HG03280 (cell line): ENCODE measurements around the gene PGBD5.
A peak's percentile ranks its signal among the peaks of the same experiment; 100 is the strongest.

Experiments used
- ATAC-seq: cut with Tn5 transposase; IDR thresholded peaks from one replicate; pipeline ENCODE4 v1.9.1; 2021; ENCODE audit warnings: mild to moderate bottlenecking, moderate library complexity; ENCODE audit not compliant: unreplicated experiment

The PGBD5 gene

DNA sequence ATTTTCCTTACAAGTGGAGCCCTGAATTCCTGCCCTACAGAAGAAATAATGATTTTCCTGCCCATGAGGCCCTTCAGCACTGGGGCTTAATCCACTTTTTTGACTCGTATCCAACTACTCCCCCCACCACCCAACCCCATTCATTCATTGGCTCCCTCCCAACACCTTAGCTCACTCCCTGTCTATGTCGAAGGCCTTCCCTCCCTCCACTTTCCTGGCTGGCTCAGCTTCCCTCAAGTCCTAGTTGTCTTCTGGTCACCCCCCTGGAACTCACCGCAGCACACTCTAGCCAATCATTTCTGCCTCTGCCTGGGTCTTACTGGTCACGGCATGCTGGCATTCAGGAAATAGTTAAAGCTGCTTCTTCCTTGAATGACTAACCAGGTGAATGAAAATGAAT, 118.9 kb downstream of the PGBD5 start:
- no peak for ATAC-seq

DNA sequence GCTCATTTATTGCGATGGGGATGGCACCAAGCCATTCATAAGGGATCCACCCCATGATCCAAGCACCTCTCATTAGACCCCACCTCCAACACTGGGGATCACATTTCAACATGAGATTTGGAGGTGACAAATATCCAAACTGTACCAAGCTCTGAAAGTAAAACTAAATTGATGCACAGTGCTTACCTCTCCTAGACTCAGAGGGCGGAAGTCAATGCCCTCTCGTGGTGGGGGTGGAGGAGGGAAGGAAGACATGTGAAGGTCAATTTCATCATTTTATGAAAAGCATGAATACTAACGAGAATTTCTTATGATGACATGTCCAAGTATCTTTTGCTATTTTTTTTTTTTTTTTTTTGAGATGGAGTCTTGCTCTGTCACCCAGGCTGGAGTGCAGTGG, 120.0 kb downstream of the PGBD5 start:
- ATAC-seq = peak; percentile 62

DNA sequence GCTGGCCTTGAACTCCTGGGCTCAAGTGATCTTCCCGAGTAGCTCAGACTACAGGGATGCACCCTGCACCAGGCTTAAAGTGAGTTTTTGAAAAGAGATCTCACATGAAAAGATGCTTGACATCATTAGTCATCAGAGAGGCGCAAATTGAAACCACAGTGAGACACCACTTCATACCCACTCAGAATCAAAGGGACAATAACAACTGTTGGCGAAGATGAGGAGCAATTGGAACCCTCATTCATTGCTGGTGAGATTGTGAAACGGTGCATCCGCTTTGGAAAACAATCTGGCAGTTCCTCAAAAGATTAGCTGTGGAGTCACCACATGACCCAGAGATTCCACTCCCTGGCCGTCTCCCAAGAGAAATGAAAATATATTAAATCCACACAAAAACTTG, 122.3 kb downstream of the PGBD5 start:
- no peak for ATAC-seq

DNA sequence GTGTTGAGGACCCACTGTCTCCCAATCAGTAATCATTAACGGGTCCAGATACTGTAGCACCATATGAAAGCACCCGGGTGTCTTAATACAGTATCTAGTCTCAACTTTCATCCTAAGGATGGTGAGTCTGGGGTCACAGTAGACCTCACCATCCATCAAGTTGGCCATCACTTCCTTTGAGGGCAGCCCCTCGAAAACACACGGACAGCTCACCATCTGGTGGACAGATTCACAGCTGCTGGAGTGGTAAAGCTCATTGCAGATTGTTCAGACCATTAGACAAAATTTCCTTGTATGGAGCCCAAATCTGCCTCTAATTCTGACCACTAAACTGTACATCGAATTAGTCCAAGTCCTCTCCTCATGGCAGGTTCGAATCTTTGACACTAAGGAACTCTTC, 123.1 kb downstream of the PGBD5 start:
- no peak for ATAC-seq

DNA sequence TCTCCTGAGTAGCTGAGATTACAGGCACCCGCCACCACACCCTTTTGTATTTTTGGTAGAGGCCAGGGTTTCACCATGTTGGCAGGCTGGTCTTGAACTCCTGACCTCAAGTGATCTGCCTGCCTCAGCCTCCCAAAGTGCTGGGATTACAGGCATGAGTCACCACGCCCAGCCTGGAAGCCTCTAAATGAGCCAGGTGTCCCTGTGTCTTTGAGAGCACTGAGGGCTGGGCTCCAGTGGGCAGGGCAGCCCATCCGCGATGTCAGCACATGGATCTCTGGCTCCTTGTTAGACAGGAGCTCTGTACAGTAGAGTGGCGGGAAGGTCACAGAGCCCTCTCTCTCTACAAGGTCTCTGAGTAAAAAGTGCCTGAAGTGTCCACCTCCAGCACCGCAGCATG, 124.3 kb downstream of the PGBD5 start:
- no peak for ATAC-seq

DNA sequence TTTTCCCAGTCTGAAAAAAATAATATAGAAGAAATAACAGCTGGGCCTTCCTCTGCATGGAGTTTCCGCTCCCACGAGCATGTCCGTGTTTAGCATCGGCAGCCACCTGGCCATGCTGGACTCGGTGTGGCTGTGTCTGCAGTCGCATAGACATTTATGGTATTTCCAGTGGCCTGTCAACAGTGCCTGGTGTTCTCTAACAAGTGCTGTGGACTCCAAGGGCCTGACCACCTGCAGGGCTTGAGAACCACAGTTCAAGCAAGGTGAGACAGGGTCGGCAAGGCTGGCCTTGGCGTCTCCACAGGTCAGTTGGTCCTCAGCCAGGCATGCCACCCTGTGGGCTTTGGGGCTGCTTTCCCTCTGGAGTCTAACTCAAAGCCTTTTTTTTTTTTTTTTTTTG, 124.8 kb downstream of the PGBD5 start:
- no peak for ATAC-seq

DNA sequence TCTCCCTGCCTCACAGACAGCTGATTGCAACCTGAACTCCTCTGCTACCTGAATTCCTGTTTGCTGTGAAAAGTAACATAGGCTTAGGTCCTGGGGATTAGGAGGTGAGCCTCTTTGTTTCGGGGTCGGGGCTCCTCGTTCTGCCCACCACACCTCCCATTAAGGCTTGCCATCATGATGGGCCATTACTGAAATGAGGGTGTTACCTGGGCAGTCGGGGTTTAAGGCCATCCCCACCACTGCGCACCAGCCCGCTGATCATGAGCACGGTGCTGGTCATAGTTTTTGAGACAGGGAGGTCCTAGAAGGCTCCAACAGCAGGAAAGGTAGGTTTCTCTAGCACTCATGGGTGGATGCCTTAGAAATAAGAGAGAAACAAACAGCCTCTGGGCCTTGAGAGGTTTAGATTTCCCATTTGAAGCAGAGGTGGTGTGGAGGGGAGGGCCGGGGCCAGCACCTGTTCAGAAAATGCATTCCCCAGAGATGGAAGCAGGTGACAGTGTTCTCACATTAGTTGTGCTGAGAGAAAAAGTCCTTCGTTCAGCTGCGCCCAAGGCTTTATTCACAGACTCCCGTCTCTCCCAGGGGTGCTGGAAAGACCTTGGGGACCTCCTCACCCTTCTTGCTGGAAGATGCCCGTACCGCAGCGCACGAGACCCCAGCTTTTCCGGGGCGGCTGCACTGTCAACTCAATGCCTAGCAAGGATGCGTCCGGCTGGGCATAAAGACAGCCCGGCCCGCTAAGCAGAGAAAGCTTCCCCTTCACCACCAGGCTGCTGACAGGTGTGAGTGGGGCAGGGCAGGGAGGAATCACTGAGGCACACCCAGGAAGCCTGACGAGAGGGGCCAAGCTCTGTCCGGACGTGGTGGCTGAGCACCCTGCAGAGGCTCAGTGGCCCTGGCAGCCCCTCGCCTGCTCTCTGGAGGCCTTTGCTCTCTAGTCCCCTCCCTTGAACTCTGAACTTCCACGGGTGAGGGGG, 125.5 kb downstream of the PGBD5 start:
- ATAC-seq = no peak

DNA sequence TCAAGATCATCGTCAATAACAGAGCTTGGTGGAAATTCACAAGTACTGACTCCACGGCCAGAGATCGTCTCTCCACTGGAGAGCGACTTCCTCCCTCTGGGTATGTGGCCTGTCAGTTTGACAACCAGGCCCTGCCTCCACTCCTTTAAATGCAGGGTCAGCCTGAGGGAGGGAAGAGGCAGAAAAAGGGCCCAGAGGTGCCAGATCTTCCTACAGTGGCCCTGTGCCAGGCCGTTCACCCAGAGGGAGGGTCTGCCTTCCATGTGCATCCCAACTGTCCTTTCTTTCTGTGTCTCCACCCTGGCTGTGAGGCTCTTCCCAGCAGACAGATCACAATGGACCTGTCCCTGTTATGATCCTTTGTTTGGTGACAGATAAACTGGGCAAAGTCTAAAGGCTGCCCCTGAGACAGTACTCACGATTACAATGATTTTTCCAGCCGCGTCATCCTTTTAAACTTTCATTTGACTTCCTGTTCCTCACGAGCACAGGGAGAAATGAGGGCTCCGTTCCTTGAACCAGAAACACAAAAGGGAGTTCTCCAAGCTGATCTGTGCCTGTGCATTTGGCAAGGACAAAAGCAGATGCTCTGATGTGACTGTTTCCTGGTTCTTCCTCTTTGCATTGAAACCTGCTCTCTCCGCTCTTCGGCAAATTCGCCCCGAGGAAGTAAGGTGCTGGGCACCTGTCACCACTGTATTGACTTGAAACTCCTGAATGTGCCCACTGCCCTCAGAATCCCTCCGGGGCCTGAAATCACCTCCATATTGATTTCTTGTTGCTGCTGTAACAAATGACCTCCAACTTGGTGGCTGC, 126.7 kb downstream of the PGBD5 start:
- ATAC-seq = no peak

DNA sequence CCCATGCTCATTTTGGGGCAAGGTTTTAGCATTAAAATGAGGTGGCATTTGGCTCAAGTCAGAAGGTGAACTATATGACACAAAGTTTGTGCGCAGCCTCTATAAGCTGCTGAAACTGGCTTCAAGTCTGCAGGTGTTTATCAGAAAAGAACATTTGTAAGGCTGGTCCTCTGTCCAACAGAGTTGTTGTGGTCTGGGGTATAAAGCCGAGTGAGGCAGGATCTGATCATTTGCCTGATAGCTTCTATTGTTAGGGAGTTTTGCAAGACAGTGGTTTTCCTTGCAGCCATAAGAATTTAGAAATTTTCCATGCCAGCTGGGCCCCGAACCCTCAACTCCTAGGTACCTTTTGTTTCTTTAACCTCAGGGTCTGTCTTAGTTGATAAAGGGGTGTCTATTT, 130.8 kb downstream of the PGBD5 start:
- ATAC-seq = no peak

DNA sequence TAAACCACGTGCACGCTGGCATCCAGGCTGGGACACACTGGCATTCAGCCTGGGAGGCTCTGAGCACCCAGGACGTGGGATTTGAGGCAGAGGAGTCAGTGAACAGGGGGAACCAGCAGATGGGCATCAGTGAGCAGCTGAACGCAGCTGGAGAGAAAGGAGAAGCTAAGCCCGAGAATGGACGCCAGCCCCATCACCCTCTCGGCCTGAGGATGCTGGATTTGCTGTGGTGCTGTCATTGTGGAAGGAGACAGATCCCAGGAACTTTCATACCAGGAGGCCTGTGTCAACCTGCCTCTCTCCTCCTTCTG, 132.8 kb downstream of the PGBD5 start:
- no peak for ATAC-seq

DNA sequence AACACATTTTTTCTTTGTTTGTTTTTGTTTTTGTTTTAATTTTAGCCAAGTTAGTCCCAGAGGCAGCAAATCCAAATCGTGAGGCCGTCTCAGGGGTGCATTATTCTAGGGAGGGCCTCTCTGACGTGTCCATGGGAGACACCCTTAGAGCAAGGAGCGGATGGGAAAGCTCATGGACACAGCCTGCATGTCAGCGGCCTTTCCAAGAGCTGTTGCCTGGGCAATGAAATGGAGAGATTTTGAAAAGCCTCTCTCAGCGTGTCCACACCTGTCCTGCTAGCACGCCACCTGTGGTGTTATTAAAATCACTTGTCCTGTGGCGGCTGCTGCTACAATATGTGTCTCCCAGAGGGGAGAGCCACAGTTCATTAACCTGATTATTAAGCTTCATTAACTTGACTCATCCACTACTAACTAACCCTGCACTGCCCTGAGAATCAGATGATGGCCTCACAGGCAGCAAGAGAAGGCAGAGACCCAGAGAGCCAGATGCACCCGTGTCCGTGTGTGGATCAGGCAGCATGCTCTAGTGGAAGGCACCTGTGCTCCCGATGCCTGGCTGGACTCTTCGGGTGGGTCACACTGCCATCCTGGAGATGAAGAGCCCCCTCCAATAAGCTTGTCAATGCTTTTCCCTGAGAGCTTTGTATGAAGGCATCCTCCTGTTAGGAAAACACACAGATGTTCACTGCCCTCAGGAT, 133.3 kb downstream of the PGBD5 start:
- ATAC-seq = no peak

DNA sequence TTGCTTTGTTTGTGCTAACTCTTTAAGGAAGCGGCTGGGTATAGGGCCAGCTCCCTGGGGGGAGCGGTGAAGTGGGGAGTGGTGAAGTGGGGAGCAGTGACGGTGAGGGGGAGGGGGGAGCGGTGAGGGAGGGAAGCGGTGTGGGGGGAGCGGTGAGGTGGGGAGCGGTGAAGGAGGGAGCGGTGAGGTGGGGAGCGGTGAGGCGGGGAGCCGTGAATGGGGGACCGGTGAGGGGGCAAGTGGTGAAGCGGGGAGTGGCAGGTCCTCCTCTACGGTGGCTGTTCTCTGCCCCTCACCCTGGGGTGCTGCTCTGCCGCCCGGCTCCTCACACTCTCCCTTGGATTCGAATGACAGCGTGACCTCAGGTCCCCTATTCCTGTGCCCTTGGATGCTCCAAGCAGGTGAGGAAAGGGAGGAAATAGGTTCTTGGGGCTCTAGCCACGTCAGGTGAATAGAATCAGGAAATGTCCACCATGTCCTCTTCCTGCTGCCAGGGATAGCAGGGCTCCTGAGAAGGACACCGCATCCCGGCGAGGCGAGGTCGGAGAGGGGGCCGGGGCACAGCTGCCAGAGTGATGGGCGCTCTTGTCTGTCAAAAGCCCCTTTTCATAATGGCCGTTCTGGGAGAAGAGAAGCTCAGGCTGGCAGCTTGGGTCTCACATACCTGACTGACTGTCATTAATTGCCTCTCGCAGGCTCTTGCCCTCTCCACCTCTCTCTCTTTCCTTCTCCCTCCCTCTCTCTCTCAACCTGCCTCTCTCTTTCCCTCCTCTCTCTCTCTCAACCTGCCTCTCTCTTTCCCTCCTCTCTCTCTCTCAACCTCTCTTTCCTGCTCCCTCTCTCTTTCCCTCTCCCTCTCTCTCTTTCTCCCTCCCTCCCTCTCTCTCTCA, 134.2 kb downstream of the PGBD5 start:
- no peak for ATAC-seq

DNA sequence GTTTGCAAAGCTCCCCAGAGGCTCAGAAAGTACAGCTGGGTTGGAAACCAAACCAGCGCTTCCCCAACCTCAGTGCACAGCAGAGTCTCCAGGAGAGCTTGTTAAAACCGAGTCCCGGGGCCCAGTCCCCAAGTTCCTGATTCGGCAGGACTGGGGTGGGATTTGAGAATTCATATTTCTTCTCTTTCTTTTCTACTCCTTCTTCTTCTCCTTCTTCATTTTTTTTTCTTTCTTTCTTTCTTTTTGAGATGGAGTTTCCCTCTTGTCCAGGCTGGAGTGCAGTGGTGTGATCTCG, 136.8 kb downstream of the PGBD5 start:
- no peak for ATAC-seq

DNA sequence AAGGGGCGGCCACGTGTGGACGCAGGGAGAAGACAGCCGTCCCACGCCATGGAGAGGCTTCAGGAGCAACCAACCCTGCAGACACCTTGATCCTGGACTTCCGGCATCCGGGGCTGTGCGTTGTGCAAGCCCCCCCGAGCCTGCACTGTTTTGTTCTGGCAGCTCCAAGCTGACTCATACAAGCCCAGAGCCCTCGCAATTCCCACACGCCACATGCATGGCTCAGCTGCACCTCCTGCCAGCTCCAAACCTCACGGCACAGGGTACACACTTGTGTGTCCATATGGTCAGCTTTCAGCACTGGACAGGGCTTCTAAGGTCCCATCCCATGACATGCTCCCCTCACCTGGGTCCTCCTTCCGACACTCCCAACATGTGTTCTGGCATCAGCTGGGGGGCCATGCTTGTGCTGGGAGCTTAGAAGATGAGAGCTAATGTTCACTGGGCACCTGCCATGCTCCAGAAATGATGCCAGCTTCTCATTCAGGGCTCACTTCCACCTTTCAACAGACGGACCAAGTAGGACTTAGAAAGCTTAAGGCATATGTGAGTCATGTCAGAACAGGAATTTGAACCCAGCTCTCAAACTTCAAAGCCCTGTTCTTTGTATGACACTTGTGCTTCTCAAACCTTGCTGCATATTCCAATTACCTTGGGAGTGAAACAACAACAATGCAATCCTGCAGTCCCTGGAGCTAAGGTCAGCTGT, 137.3 kb downstream of the PGBD5 start:
- no peak for ATAC-seq

DNA sequence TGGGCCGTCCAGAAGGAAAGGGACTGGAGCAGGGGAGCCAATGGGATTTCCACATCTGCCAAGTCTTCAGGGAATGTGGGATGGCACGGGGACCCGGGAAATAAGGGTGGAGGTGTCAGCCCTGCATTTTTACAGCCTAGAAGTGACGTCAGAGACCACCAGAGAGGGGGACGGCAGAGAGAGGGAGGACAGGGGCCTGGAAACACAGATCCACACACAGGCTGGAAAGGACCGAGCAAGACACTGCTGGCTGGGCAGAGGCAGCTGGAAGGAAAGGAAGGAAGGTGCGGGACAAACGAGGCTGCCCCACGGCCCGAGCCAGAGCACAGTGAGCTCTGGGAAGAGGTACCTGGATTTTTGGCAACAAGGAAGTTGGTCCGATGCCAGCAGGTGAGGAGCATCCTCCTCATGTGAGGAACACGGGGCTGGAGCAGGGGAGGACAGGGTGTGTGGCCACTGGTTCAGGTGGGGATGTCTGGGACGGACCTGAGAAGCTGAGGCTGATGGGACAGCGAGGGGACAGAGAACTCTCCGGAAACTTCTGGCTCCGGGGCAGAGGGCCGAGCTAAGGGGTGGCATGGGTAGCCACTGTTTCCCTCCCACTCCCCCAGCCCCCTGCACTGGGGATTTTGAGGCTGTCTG, 138.3 kb downstream of the PGBD5 start:
- no peak for ATAC-seq

DNA sequence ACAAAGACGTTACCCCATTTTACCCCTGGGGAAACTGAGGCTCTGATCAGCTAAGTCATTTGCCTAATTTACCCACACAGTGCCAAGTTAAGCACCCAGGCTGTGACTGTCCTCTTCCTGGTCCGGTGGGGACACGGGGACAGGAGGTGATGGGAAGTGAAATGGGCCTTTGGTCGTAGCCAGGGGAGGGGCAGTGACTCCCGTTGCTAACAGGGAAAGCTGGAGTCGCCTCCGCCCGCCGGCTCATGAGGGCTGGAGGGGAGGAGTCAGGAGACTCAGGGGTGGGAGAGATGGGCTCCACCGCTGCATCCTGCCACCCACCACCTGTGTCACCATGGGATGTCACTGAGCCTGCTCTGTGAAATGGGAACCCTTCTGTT, 139.3 kb downstream of the PGBD5 start:
- no peak for ATAC-seq

DNA sequence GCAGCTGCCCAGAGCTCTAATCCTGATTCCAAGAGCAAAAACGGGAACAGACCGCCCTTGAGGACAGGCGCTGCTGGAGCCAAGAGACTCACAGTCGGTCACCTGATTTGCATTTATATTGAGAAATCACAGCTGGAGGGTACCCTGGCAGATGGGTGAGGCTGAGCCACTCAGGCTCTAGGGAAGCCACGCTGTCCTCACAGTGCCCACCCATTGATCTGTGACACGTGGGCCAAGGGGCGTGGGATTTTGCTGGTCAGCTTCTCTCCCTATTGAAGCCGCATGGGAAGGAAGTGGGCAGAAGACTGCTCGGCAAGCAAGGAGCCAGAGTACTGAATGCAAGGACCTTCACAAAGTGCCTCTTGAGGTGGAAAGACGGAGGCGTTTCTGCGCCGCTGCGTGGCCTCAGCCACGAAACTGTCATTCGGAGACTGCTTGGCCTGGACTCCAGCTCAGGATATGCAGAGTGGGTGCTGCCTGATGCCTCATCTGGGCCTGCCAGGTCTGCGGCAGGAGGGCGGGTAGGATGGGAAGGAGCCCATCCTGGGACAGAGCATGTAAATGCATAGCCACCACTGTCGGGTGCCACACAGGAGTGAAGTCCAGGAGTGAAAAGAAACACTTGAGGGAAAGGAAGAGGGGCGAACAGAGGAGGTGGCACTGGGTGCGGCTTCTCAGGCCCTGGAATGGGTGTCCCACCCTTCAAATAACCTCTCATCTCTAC, 139.8 kb downstream of the PGBD5 start:
- ATAC-seq = no peak

DNA sequence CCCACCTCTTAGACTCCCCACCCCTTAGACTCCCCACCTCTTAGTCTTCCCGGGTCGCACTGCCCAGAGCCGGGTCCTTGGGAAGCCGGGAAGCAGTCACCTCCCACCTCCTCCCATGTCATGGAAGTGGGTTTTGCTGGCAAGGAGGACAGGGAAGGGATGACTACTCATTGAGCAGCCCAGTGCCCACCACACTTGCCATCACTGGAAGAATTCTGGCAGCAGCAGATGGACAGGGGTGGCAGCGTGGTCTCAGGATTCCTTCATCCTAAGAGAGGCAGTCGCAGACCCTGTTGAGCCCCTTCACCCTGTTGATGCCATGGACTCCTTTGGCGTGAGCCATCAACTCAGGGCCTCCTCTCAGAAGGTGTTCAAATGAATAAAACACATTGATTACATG, 140.8 kb downstream of the PGBD5 start:
- ATAC-seq = no peak

DNA sequence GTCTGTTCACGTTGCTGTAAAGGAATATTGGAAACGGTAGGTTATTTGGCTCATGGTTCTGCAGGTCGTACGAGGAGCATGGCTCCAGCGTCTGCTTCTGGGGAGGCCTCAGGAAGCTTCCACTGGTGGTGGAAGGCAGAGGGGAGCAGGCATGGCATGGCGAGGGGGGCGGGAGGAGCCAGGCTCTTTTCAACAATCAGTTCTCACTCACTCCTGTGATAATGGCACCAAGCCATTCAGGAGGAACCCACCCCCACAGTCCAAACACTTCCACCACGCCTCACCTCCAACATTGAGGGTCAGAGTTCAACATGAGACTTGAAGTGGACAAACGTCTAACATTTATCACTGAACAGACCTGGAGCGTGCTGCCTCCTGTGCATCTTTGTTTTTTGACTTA, 141.2 kb downstream of the PGBD5 start:
- ATAC-seq = no peak
